GM12801 (cell line): Measurements from ENCODE around the gene NUP62.

ENCODE experiments used
- TF ChIP-seq, protein P1 (sequence below): IDR thresholded peaks from one replicate; pipeline ENCODE4 v1.5.1; 2011; ENCODE audit warnings: control low read depth; ENCODE audit not compliant: insufficient read length; ENCODE audit errors: extremely low read depth

NUP62 gene

DNA sequence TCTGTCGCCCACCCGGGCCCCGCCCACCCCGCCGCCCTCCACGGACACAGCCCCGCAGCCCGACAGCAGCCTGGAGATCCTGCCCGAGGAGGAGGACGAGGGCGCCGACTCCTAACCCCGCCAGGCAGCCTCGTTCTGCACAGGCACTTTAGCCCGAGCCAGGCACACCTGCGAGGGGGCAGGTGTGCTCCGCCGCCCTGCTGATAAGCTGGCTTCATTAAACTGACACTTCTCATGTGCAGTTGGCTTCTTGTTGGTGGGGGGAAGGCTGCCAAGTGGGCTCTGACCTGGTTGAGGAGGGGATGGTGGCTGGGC, 40.8 kb downstream of the NUP62 start:
- TF ChIP-seq, protein P1, sequence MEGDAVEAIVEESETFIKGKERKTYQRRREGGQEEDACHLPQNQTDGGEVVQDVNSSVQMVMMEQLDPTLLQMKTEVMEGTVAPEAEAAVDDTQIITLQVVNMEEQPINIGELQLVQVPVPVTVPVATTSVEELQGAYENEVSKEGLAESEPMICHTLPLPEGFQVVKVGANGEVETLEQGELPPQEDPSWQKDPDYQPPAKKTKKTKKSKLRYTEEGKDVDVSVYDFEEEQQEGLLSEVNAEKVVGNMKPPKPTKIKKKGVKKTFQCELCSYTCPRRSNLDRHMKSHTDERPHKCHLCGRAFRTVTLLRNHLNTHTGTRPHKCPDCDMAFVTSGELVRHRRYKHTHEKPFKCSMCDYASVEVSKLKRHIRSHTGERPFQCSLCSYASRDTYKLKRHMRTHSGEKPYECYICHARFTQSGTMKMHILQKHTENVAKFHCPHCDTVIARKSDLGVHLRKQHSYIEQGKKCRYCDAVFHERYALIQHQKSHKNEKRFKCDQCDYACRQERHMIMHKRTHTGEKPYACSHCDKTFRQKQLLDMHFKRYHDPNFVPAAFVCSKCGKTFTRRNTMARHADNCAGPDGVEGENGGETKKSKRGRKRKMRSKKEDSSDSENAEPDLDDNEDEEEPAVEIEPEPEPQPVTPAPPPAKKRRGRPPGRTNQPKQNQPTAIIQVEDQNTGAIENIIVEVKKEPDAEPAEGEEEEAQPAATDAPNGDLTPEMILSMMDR: no peak

DNA sequence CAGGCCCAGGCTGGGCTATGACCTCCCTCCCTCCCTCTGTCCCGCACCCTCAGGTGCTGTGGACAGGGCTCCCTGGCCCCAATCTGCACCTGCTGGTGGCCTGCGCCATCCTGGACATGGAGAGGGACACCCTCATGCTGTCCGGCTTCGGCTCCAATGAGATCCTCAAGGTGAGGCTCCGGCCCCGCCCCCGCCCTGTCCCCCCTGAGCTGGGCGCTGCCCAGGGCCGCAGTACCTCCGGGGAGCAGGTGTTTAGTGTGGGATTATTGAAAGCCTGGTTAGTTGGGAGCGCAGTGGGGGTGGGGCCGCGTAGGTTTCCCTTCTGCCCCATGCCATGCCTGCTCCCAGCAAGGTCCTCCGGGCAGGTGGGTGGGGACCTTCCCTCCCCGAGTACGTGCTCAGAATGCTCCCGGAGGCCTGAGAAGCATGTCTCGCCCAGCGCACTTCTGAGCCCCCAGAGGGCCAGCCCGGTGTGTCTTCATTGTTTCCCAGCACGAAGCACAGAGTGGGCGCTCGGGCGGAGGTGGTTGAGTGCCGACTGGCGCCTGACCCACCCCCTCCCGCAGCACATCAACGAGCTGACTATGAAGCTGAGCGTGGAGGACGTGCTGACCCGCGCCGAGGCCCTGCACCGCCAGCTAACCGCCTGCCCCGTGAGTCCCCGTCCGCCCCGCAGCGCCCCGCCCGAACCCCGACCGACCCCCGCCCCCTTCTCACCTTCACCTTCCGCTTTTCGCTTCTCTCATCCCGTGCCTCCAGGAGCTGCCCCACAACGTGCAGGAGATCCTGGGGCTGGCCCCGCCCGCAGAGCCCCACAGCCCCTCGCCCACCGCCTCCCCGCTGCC, 41.4 kb downstream of the NUP62 start:
- TF ChIP-seq, protein P1: no peak

- TF ChIP-seq, protein P1: no peak
Observed at GRCh38 chr19:49887037-49887664, 42.2 kb downstream of the NUP62 start.

- TF ChIP-seq, protein P1: no peak
Observed at GRCh38 chr19:49884760-49885159, 44.5 kb downstream of the NUP62 start.

GRCh38 chr19:49884109-49884508, 45.2 kb downstream of the NUP62 start:
- TF ChIP-seq, protein P1: no peak

GRCh38 chr19:49883094-49883493, 46.2 kb downstream of the NUP62 start:
- TF ChIP-seq, protein P1: no peak

GRCh38 chr19:49882643-49883042, 46.7 kb downstream of the NUP62 start:
- TF ChIP-seq, protein P1: no peak
